ENCODE data around the gene BRD4. TPM values are rescaled to one million over a fixed set of nuclear protein-coding genes. Genes with fewer than 3 reads are reported as not detected.

The BRD4 gene
- total RNA-seq, 2 experiments from 2014 or later = 33.6 to 143 TPM

- TF ChIP-seq CTCF (conservative IDR thresholded peaks at IDR 0.05; ENCODE audit: low read length) = no peak
- Histone ChIP-seq H2AFZ (ENCODE audit: low read length) (no peak overlapping the region), H4K20me1 (ENCODE audit: insufficient read depth, low read length) (no peaks in the 10 kb centered on the region), H3K4me1 (ENCODE audit: insufficient read depth, low read length, poor library complexity, severe bottlenecking) (no peaks in the 10 kb centered on the region), H3K36me3 (ENCODE audit: insufficient read depth, low read length) (peaks cover 94% of the 10 kb centered on the region), H3K27ac (ENCODE audit: low read depth, low read length, poor library complexity, severe bottlenecking) (no peak overlapping the region), H3K9me3 (ENCODE audit: low read length) (no peaks in the 10 kb centered on the region), H3K4me3 (ENCODE audit: low read depth, low read length, poor library complexity, severe bottlenecking) (no peak overlapping the region), H3K9me2 (ENCODE audit: insufficient read depth, low read length) (no peaks in the 10 kb centered on the region), H3K79me2 (ENCODE audit: insufficient read depth, low read depth, low read length) (no peaks in the 10 kb centered on the region), H3K4me2 (ENCODE audit: low read length) (no peak overlapping the region)
- POLR2A ChIA-PET = interaction anchor here (0.5 kb wide), 1 partner anchor 13 kb away, joined by 3 read pairs; no protein-coding TSS in a partner anchor
- no TSS peak for BruUV-seq (replicated peaks)
- CTCF ChIA-PET (ENCODE audit: unreplicated experiment) = interaction anchor here (0.6 to 0.7 kb wide), 2 partner anchors 9 to 108 kb away, joined by 3 to 5 read pairs; no protein-coding TSS in a partner anchor
- DNase-seq (ENCODE audit: low spot score) = no peak
- intact Hi-C loops (cut with micrococcal nuclease; ENCODE audit: unreplicated experiment) = loop anchor here (5.0 kb wide), 1 partner anchor 73 kb away; no protein-coding TSS in a partner anchor
Observed at GRCh38 chr19:15249972-15250639, 82.2 kb downstream of the BRD4 start.

GRCh38 chr19:15249528-15249874, 82.8 kb downstream of the BRD4 start:
- H3K4me3 ChIP-seq (ENCODE audit: low read depth, low read length, poor library complexity, severe bottlenecking) = no peak overlapping the region
- no peak overlapping the region for H3K27ac ChIP-seq (ENCODE audit: low read depth, low read length, poor library complexity, severe bottlenecking)
- ChIA-PET CTCF (ENCODE audit: unreplicated experiment) (interaction anchor here (0.6 kb wide), 1 partner anchor 109 kb away, joined by 3 read pairs; no protein-coding TSS in a partner anchor), POLR2A (no interaction called here)
- no peak overlapping the region for H2AFZ ChIP-seq (ENCODE audit: low read length)
- H3K36me3 ChIP-seq (ENCODE audit: insufficient read depth, low read length) = peaks cover 94% of the 10 kb centered on the region
- TF ChIP-seq CTCF (conservative IDR thresholded peaks at IDR 0.05; ENCODE audit: low read length) (0 out of 2 replicates have a peak, but pooled peaks have one; percentile 27), EZH2phosphoT487 (IDR thresholded peaks at IDR 0.05; ENCODE audit: borderline replicate concordance, low read depth, low read length) (no peak)
- H3K4me1 ChIP-seq (ENCODE audit: insufficient read depth, low read length, poor library complexity, severe bottlenecking) = no peaks in the 10 kb centered on the region
- no peaks in the 10 kb centered on the region for H3K9me3 ChIP-seq (ENCODE audit: low read length)
- no TSS peak for BruUV-seq (replicated peaks)
- no peak for DNase-seq (ENCODE audit: low spot score)
- H4K20me1 ChIP-seq (ENCODE audit: insufficient read depth, low read length) = no peaks in the 10 kb centered on the region
- H3K9me2 ChIP-seq (ENCODE audit: insufficient read depth, low read length) = no peaks in the 10 kb centered on the region
- no peak overlapping the region for H3K4me2 ChIP-seq (ENCODE audit: low read length)
- intact Hi-C loops (cut with micrococcal nuclease; ENCODE audit: unreplicated experiment) = loop anchor here (5.0 kb wide), 1 partner anchor 72 kb away; no protein-coding TSS in a partner anchor
- no peaks in the 10 kb centered on the region for H3K79me2 ChIP-seq (ENCODE audit: insufficient read depth, low read depth, low read length)

Data from OCI-LY7 (cell line).